GM19328 (cell line): ENCODE measurements around the gene COL5A2.

ENCODE experiments used
- ATAC-seq: cut with Tn5 transposase; IDR thresholded peaks from one replicate; pipeline ENCODE4 v1.9.1; 2021; ENCODE audit warnings: mild to moderate bottlenecking, moderate library complexity; ENCODE audit not compliant: unreplicated experiment

Gene COL5A2

DNA sequence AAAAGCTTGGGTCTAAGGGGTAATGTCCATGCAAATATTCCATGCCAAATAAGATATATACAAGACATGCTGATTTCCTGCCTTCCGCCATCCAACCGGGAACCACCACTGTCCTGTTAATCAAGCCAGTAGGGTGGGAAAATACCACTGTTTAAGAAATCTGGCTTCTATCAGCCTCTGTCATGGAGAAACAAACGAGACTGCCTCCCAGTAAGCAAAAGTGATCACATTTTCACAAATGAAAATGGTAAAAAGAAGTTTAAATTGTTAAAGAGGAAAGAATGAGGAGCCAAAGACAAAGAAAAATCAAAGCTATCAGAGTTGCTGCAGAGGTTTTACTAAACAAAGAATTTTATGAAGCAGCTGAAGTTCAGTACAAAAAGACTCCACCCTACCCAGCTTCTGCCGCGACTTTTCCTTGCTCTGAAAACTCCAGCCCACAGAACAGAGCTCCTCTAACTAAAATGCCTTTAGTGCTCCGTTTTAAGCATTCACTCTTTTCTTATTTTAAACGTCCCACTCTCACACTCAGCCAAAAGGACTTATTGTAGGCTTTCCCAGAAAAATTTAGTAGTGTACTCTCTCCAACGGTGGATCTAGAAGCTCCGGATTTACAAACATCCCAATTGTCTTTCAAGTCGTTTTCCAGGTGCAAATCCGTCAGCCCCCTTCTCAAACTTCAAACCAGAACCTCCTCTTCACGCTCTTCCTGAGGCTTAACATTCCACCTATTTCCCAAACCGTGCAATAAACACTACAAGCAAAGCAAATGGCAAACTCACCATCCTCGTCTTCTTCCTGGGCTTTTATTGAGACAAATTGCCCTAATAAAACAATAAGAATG lies 613 bp downstream of the COL5A2 start:
- no peak for ATAC-seq

DNA sequence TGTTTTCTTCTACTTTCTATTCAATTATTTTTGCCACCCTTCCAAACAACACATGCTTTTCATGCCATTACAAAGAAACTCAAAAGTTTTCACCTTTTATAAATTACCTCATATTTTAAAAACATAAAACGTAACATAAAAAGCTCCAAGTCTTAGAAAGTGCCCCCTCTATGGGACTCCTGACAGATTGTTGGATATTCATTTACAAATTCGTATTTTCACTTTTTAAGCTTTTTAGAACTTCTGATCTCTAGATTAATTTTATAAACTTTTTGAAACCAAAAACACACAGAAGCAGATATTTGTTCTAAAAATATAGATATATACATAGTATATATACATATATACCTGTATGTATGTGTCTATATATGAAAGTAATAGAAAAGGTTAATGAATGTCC lies 1.5 kb downstream of the COL5A2 start:
- ATAC-seq = no peak

DNA sequence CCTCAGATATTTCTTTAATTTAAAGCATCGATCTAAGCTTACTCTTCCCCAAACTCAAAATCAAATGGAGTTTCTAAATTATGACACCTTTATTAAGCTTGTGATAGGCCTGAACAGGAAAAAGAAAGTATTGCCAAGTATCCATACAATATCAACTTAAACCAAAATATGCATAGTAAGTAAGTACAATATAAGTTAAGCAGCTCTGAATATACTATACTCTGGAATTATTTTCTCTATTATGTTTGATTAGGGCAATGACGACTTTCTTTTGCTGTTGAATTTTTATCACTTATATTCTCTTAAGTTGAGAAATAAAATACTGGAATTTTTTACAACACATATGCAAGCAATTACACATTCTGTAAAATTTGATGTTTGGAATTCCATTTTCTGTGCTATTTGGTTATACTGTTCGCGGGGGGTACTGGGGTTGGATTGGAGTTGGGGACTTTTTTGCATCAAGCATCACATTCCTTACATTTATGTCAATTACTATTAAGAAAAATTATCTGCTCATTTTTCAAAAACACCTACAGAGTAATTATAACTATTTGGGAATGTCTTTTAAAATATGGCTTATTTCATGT lies 2.2 kb downstream of the COL5A2 start:
- no peak for ATAC-seq

DNA sequence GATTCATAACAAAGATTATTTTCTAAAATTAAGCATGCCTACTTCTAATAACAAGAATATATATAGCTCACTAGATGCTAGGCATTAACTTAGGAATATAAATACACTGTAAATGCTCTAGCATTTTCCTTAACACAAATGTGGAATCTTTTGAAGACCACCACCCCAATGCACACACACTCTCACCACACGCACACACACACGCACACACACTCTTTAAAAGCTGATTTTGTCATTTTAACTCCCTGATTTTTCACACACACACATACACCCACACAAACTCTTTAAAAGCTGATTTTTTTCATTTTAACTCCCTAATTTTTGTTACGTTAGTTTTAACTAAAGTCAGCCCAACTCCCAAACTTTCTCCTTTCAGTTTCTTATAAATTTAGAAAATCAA lies 3.0 kb downstream of the COL5A2 start:
- no peak for ATAC-seq

DNA sequence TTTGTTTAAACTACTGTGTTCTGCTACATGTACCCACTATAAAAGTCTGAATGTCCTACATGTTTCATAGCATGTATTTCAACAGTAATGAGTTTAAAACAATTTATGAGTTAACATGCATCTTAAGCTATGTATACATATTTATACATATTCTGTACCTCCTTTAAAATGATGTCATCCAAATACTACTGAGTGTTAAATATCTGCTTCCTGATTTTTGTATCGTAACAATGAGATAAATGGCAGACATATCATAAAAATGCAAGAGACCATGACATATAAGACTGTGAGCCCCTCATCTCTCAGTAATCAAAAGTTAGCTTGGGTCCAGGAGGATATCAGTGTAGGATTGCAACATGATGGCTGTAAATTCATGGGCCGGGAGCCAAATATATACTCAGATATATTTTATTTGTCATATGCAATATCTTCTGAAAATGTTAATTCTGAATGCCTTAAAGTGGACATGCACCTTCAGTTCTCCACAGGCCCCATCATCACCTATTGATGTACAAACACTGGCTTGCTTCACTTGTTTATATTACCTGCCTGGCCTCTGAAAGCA lies 3.6 kb downstream of the COL5A2 start:
- ATAC-seq = no peak

DNA sequence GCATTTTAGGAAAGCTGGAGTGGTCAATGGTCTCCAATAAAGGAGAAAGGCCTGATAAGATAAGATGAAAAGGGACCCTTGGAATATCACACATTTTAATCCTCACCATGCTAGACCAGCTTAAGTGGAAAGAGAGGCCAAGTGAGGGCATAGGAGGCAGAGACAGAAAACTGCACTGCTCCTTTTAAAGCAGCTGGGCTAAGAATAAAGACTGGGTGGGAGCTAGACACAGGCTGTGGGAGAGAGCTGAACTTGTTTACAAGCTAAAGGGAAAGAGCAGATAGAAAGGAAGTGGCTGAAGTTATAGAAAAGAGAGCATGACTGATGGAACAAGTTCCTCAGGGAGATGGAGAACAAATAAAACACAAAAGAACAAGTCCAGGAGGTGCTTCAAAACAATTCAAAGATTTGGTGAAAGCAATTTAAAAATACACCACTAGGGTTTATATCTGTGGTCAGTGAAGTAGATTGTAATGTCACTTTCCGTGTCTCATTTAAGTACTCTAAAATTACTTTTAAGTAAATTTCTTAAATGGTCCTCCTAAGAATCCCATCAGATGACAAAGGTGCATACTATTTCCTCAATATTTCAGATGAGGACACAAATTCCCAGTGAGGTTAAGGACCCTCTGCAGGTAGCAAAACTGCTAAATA lies 7.5 kb downstream of the COL5A2 start:
- ATAC-seq = no peak

DNA sequence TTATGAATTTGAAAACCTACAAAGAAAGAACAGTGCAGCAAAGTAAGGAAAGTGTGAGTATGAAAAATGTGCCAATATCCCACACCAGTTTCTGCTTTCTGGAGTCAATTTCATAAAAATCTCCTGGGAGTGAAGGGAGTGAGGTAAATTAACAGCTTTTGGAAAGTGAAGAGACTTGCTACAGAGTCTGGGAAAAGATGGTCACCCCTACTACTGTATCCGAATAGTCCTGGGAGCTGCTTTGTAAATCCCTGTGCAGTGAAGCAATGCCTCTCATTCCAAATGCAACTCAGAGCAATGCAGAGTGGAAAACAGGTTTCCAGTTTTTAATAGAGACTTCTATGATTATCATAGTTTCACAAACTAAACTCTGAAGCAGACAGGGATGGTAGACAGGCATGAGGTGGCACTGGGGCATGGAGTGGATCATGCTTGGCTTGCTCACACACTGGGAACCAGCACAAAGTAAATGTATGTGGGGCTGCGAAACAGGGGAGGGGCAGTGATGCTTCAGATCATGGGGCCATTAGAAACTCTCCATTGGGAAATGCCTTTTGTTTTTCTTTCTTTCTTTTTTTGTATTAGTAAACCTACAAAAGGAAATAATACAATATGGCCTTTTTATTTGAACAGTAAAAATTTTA lies 10.6 kb downstream of the COL5A2 start:
- ATAC-seq = no peak

DNA sequence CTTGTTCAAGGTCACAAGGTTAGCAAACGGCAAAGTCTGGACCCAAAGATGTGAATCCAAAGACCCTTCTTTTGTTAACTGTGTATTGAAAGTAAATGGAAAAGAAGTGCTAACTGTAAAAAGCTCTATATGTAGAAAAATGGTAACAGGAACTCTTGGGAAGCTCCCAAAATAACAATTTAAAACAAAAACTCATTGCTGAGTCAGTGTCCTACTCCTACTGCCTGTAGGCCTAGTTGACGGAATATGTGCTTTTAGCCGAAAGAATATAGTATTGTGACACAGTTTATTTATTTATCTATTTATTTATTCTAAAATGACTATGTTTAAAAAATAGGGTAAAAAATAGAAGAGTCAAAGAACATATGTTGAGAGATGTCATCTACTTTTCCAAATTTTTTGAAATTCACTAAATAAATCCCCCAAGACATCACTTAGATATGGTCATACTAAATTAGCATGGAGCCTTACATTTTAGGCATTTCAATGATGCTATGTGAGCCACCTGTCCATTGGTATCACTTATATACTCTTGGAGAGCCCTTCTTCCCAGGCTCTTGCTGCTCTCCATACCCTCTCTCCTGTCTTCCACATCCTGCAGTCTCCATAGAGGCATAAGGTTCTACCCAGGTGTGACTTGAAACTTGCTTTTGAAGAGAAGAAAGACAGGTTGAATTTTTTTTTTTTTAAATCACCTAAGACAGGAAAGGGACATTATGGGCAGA lies 13.7 kb downstream of the COL5A2 start:
- no peak for ATAC-seq

DNA sequence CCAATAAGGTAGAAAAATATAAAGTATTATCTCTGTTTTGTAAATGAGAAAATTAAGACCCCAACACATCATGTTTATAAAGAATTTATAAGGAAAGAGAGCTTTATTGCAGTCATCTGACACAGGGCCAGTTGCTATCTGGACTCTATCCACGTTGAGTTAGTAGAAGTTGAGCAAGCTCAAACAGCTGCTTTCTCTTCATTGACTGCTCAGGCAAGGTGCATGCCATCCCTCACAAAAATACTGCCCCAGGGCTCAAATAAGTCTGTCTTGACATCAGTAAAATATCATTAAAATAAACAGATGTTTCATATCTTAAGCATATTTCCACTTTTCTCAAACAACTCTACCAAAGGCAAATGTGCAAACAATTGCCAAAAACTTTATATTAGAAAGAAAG lies 14.8 kb downstream of the COL5A2 start:
- ATAC-seq = no peak

DNA sequence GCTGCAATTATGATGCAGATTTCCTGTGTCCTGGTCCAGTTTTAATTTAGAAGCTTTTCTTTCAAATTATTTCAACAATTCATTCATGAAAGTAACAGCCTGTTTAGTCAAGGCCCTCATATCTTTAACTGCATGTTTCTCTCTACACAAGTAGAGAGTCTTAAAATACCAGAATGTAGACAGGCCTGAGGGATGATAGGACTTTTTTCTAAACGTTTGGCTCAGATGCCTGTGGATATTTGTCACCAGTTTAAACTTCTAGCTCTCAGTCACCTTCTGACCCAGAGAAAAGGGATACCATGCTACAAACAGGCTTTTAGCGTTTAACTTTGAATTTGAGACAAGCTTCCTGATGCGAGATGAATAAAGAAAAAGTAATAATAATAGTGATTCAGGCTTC lies 15.7 kb downstream of the COL5A2 start:
- no peak for ATAC-seq

DNA sequence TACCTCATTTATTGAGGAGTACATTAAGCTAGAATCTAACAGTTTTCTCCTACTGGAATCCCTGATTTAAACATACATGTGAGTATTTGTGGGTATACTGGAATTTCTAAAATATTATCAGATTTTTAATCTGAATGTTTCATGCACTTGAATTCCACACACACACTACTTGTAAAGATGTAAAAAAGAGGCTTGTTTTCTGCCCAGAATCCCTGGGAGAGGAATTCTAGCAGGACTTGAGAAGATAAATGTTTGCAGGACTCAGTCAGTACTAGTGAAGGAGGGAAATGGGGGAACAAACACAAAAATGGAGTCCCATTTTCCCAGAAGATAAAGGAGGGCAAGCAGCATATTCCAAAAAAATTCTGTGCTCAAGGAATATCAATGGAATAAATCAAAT lies 17.0 kb downstream of the COL5A2 start:
- ATAC-seq = no peak

DNA sequence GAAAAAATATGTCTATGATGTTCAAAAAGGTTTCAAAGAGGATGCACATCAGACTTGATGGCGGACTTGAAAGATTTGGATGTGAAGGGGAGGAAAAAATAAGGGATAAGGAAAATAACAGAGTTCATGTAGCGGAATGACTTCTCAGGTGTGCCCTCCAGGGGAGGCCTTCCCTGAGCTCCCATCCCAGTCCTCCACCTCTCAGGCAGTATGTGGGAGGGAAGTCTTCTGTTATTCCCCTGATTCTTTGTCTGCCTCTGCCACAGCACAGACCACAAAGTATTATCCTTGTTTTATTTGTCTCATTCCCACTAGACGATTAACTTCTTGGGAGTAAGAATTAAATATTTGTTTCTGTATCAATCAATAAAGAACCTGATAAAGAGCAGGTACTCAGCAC lies 17.7 kb downstream of the COL5A2 start:
- no peak for ATAC-seq

DNA sequence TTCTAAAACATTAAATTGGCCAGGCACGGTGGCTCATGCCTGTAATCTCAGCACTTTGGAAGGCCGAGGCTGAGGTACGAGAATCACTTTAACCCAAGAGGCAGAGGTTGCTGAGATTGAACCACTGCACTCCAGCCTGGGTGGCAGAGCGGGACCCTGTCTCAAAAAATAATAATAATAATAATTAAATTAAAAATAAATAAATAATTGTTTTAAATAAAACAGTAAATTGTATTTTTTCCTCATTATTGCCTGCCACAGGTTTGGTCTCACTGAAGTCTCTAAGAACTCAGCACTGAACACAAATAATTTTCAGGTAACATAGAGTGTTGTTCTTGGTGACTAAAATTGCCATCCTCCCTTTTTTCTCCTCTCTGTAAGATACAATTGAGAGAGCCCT lies 19.8 kb downstream of the COL5A2 start:
- no peak for ATAC-seq

DNA sequence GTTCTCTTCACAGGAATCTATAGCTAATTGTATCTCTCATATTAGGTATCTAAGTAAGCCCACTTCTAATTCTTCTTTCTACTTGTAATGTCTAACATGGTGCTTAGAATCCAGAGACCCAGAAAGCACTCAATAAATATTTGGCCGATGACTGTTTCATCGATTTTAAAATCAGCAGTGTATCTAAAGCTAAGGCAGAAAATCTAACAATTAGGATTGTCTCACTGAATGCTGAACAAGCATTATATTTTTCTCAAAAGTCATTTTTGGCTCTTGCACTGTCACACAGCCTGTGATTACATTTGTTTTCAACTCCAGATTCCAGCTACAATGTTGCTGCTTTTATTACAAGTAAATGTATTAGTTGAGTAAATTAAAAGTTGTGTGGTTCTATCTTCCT lies 20.3 kb downstream of the COL5A2 start:
- ATAC-seq = no peak

DNA sequence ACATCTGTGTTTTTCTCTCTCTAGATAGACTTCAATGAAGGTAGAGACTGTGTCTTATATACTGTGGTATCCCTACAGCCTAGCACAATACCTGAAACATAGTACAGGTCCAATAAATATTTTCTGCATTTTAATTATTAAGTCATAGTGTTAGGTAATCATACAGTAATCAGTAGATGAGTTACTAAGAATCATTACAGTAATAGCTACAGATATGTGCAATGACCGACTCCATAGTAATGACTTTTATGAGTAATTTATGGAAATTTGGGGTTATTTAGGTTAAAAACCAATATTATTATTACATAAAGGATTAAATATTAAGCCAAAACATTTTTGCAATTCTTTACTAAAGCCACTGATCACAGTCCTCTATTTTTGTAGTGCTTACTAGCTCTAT lies 21.6 kb downstream of the COL5A2 start:
- ATAC-seq = no peak

DNA sequence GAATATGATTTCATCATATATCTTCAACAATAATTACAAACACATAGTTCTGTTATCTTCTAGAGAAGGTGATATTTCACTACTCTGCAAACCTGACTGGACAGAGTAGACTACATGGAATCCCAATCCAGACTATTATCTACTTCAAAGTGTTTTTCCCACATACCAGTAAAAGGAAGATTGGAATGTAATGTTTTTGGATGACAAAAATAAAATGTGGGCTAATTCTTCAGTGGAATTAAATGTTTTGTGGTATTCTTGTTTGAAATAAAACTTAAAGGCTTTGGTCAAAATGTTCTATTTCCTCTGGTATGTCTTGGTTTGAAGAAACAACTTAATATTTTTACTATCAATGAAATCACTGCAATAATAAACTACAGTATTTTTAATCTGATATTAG lies 22.1 kb downstream of the COL5A2 start:
- ATAC-seq = no peak

DNA sequence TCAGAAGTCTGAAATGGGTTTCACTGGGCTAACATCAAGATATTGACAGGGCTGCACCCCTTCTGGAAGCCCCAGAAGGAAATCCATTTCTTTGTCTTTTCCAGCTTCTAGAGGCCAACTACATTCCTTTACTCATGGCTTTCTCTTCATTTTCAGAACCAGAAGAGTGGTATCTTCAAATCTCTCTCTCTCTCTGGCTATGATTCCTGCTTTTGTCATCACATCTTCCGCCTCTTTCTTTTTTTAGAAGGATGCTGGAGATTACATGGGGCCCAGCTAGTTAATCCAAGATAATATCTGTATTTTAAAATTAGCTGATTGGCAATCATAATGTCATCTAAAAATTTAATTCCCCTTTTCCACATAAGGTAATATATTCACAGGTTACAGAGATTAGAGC lies 23.8 kb downstream of the COL5A2 start:
- no peak for ATAC-seq

DNA sequence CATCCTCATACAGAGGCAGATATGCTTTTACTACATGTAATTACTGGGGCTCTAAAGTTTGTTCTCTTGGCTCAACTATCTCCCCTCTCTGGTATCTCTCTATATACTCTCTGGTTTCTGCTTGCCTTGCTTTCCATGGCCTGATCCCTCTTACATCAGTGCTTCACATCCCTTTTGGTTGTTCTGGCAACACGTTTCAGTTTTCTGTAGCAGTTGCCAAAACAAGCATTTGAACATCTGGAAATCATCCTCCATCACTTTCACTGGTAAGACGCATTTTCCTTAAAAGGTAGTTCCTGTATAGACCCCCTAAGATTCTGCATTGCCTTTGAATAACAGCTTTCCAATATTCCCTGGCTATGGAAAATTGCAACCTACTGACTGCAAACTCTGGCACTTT lies 25.9 kb downstream of the COL5A2 start:
- ATAC-seq = no peak

DNA sequence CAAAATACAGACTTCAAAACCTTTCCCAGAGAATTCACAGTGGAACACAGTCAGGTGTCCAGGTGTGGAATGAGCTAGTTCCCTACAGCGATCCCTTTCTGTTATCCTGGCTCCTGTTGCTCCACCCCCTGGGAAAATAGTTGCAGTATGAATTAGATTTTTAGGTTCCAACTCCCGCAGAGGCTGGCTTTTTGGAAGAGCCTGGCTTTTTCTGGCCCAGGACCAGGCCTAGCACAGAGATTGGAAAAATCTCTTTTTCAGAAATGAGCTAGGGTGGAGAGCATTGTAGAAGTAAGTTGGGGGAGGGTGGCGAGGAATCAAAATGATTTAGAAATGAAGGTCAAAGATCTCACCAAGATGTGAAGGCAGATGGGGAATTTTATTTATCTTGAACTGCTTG lies 27.1 kb downstream of the COL5A2 start:
- no peak for ATAC-seq

DNA sequence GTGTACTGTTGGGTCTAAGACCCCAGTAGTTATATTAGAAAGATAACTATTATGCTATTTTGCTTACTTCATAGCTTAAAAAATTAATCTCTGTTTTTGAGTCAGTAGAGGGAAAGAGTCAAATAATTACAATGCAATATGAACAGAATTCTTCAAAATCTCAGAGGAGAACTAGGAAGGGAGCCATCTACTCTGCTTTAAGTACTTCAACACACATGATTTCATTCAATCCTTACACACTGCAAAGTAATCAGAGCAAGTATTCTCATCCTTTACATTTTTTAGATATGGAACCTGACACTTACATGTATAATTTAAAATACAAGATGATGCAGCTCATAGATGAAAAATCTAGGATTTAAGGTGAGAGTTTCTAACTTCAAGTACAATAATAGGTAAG lies 27.7 kb downstream of the COL5A2 start:
- ATAC-seq = no peak

DNA sequence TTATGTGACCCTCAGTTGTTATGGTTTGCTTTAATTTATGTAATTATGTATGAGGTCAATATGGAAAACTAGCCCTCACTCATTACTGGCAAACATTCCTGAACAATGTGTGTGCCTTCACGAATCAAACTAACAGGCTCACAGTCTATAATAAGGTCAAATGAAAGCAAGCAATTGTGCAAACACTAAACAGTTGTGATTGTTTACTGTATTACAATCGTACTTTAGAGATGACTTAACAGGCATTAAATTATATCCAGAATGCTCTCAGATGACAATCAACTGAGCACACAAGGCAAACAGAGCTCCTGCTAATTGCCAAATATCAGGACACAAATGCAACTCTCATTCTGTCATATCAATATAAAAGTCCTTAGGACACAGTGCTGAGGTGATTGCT lies 29.5 kb downstream of the COL5A2 start:
- no peak for ATAC-seq
